ENCODE results near the gene ANKMY1.

ANKMY1 gene

DNA sequence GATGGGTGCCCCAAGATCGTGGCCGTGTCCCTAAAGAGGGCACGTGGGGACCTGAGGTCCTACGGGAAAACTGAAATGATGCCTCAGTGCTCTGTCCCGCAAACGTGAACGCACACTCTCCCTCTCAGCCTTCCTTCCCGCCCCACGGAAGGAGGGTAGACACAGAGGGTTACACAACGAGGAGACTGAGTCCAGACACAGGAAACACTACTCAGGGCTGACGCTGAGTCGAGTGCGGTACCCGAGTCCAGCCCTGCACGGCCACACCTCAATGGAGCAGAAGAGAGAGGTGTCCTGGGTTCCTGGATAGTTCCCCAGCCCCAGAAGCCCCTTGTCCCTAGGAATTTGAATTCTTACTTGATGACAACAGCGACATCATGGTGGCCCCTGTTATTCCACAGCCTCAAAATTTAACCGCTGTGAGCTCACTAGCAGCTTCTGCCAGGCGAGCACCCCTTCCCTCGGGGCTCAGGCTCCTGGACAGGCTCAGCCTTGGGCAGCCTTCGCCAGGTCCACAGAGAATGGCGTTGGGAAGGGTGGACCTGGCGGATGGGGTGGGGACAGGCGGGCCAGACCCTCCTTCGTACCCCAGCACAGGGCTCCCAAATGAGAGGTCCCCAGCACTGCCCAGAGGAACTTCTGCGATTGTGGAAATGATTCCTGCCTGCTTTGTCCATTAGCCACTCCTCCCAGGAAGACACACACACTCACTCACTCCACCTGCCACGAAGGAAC, 9.5 kb upstream of the ANKMY1 start:
- TF ChIP-seq, protein P1, sequence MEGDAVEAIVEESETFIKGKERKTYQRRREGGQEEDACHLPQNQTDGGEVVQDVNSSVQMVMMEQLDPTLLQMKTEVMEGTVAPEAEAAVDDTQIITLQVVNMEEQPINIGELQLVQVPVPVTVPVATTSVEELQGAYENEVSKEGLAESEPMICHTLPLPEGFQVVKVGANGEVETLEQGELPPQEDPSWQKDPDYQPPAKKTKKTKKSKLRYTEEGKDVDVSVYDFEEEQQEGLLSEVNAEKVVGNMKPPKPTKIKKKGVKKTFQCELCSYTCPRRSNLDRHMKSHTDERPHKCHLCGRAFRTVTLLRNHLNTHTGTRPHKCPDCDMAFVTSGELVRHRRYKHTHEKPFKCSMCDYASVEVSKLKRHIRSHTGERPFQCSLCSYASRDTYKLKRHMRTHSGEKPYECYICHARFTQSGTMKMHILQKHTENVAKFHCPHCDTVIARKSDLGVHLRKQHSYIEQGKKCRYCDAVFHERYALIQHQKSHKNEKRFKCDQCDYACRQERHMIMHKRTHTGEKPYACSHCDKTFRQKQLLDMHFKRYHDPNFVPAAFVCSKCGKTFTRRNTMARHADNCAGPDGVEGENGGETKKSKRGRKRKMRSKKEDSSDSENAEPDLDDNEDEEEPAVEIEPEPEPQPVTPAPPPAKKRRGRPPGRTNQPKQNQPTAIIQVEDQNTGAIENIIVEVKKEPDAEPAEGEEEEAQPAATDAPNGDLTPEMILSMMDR (IDR thresholded peaks at IDR 0.05), result no peak

DNA sequence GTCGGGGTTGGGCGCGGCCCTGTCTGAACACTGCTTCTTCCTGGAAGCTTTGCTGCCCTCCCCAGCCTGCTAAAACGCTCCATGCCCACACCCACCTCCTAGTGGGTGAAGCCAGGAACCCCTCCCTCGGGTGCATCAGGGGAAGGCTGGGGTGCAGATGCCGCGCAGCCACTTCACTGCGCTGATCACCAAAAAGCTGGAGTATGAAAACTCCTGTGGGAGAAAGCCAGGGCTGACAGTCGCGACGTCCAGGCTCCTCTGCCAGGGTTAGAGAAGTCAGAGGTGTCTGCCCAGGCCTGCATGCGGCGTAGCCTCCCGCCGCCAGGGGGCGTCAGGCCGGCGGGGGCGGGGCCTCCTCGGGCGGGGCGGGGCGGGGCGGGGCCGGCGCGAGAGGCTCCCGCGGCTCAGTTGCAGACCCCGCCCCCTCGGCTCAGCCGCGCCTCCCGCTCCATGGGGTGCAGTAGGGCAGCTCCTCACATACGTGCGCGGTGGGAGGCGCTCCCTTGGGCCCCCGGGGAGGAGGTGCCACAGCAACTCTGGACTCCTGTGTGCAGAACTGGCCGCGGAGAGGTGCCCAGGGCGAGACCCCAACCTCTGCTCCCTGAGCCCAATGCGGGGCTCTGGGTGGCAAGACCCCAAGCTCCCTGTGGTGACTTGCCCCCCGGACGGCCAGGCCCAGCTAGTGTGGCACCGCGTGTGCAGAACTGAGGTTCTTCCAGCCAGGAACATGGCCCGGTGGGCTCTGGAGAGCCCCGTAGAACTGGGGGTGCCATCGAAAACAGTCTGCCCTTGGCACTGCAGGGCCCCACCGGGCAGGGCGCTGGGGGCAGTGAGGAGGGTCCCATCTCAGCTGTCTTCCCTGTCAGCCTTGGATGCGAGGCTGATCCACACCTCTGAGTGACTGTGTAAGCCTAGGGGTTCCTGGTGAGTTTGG, 8.7 kb upstream of the ANKMY1 start:
- TF ChIP-seq, protein P1 (IDR thresholded peaks at IDR 0.05), result peak; percentile 86

DNA sequence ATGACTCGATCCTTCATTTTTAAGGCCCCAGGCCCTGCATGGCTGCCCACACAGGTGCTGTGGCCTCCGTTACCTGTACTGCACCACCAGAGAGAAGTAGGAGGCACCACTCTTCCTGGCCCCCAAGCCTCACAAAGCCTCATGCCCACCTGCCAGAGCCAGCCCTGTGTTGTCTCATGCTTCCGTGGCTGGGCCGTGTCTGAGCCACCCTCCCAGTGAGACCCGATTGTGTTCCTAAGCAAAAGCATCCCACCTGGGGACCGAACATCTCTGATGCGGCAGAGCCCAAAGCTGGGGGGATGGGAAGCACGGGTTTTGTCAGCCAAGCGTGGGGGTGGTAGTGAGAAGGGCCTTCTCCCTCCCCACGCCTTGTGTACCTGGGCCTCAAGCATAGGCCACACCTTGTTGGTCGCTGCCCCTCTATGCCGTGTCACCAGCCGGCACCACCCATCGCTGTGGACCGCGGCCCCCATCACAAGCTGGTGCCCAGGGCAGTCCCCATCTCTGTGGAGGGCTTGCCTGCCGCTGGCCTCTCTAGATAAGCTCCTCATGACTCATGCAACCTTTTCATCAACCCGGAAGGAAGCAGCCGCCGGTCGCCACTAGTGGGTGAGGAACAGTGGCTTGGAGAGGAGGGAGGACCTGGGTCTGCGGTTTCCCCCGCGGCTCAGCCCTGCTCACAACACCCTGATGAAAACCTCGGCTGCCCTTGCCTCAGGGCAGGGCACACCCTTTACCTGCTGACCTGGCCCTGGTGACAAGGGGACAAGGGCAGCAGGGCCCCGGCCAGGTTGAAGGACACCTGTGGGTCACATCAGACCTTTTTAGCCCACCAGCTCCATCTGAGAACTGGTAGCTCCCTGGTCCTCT, 7.8 kb upstream of the ANKMY1 start:
- TF ChIP-seq, protein P1 (IDR thresholded peaks at IDR 0.05), result no peak

DNA sequence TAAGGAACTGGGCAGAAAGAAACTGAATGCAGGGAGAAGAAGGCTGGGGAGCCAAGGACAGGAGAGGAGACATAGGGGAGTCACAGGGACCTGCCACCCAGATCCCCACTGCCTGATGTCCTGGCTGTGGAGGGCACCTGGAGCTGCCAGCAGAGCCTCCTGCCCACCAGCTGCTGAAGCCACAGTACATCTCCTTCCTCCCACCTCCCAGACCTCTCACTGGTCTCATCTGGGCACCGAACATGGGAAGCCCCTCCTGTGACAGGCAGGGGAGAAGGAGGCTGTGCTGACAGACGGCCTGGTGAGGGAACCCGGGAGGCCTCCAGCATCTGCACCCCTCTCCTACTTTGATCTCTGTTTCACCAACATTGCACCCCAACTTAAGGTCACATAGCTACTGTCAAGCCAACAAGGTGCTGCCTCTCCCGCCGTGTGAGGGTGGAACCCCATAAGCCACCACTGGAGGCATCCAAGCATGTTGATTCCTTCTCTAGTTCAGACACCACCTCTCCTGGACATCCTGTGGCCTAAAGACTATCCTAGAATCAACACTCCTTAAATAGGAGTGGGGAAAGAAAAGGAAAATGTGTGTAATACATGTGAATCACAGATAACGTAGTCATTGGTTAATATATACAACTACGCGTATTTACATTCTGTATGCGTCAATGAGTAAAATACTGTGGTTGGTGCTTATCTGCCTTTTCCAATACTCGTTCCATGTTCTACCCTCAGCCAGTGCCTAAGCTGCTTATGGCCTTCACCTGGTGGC, 7.0 kb upstream of the ANKMY1 start:
- TF ChIP-seq, protein P1 (IDR thresholded peaks at IDR 0.05), result no peak

DNA sequence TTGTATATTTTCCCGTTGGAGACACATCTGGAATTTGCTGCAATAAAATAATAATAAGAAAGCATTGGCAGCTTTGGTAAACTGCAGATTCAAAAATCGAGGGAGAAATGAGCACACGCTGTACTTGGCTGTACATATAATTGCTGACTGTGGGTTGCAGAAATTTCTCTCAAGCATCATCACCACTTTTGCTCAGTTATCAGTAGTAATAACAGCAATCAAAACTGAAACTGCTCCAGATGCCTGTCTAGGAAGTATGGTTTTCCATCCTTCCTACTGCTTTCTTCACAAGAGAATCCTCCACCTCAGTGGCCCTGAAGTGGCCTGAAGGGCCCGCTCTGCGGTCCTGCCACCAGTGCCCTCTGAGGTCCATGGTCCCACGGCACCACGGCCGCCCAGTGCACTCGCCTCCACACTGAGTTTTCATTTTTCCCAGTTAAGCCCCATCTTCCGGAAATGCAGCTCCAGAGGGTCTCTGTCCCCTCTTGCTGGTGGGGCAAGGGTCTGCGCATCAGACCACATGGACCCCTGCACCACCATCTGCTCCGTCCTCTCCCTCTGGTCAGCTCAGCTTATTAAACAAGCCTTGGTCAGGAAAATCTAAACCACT, 6.3 kb upstream of the ANKMY1 start:
- TF ChIP-seq, protein P1 (IDR thresholded peaks at IDR 0.05), result no peak

DNA sequence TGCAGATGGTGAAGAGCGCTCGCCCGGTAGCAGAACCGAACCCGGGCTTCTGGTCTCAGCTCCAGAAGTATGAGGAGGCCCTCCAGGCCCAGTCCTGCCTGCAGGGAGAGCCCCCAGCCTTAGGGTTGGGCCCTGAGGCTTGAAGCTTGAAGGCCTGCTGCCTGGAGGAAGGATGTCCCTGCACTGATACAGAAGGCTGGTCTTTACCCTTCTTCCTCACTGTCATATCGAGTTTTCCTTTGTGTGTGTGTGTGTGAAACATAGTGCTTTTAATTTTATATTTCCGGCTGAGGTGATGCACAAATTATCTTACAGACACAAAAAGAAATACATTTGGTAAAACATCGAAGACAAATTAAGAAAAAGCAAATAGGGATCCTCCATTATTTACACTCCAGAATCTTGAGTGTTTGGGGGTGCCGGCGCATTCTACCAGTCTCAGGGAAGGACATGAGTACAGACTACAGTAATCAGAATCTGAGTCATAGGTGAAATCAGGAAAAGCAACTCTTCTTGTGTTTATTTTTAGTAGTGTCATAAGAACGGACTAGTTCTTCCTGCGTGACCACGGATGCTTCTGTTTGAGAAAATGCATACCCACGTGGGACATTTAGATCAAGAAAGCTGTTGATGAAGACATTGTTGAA, 3.7 kb upstream of the ANKMY1 start:
- TF ChIP-seq, protein P1 (IDR thresholded peaks at IDR 0.05), result no peak

All from LNCAP (cell line).